HEK293T (cell line): ENCODE results near the gene GRIK4.

Experiments
- CTCF ChIA-PET: fragments of 350-600 bp; formaldehyde crosslinking; extraction: SDS; loops from one replicate; lab custom pipeline; 2021; ENCODE audit warnings: antibody characterized with exemption, inconsistent platforms; lab: Yijun Ruan, JAX
- POLR2A ChIA-PET: fragments of 350-600 bp; formaldehyde crosslinking; extraction: SDS; loops from one replicate; lab custom pipeline; 2020; ENCODE audit warnings: antibody characterized with exemption, inconsistent platforms; lab: Yijun Ruan, JAX
- DNase-seq: peaks from one replicate; pipeline ENCODE4 v3.0.0; 2012; ENCODE audit warnings: mixed read lengths; ENCODE audit errors: extremely low spot score
- ARNT ChIP-seq: fragments of 450-650 bp; IDR thresholded peaks from 2 replicates; pipeline ENCODE4 v1.6.1; 2017; ENCODE audit warnings: mild to moderate bottlenecking
- BHLHE40 ChIP-seq: fragments of 450-650 bp; IDR thresholded peaks from 2 replicates; pipeline ENCODE4 v1.6.1; 2016; ENCODE audit warnings: mild to moderate bottlenecking, moderate library complexity, borderline replicate concordance
- CTBP1 ChIP-seq: fragments of 450-650 bp; IDR thresholded peaks from 2 replicates; pipeline ENCODE4 v1.6.1; 2016; ENCODE audit warnings: borderline replicate concordance
- ELF4 ChIP-seq: fragments of 450-650 bp; IDR thresholded peaks from 2 replicates; pipeline ENCODE4 v1.6.1; 2017; ENCODE audit warnings: antibody characterized with exemption
- FOXA1 ChIP-seq: fragments of 450-650 bp; IDR thresholded peaks from 2 replicates; pipeline ENCODE4 v1.6.1; 2016; ENCODE audit warnings: mild to moderate bottlenecking
- FOXK2 ChIP-seq: fragments of 450-650 bp; IDR thresholded peaks from 2 replicates; pipeline ENCODE4 v1.6.1; 2016; ENCODE audit warnings: mild to moderate bottlenecking
- FOXM1 ChIP-seq: fragments of 450-650 bp; IDR thresholded peaks from 2 replicates; pipeline ENCODE4 v1.6.1; 2017; ENCODE audit warnings: mild to moderate bottlenecking, borderline replicate concordance
- HDGF ChIP-seq: fragments of 450-650 bp; IDR thresholded peaks from 2 replicates; pipeline ENCODE4 v1.6.1; 2017; ENCODE audit warnings: antibody characterized with exemption, borderline replicate concordance
- L3MBTL2 ChIP-seq: fragments of 450-650 bp; conservative IDR thresholded peaks from 2 replicates; pipeline ENCODE4 v1.6.1; 2016; ENCODE audit warnings: mild to moderate bottlenecking
- LEF1 ChIP-seq: fragments of 450-650 bp; IDR thresholded peaks from 2 replicates; pipeline ENCODE4 v1.6.1; 2017; ENCODE audit warnings: mild to moderate bottlenecking, borderline replicate concordance
- NFRKB ChIP-seq: fragments of 450-650 bp; IDR thresholded peaks from 2 replicates; pipeline ENCODE4 v1.6.1; 2016; ENCODE audit warnings: mild to moderate bottlenecking, moderate library complexity
- SP1 ChIP-seq: fragments of 450-650 bp; IDR thresholded peaks from 2 replicates; pipeline ENCODE4 v1.6.1; 2017
- SUZ12 ChIP-seq: fragments of 450-650 bp; IDR thresholded peaks from 2 replicates; pipeline ENCODE4 v1.6.1; 2016; ENCODE audit warnings: mild to moderate bottlenecking
- TARDBP ChIP-seq: fragments of 450-650 bp; IDR thresholded peaks from 2 replicates; pipeline ENCODE4 v1.6.1; 2016
- ZNF384 ChIP-seq: fragments of 450-650 bp; IDR thresholded peaks from 2 replicates; pipeline ENCODE4 v1.6.1; 2016
- TF ChIP-seq, protein P1 (sequence below): fragments of 450-650 bp; IDR thresholded peaks from 2 replicates; pipeline ENCODE4 v1.6.1; 2016

The GRIK4 gene

DNA sequence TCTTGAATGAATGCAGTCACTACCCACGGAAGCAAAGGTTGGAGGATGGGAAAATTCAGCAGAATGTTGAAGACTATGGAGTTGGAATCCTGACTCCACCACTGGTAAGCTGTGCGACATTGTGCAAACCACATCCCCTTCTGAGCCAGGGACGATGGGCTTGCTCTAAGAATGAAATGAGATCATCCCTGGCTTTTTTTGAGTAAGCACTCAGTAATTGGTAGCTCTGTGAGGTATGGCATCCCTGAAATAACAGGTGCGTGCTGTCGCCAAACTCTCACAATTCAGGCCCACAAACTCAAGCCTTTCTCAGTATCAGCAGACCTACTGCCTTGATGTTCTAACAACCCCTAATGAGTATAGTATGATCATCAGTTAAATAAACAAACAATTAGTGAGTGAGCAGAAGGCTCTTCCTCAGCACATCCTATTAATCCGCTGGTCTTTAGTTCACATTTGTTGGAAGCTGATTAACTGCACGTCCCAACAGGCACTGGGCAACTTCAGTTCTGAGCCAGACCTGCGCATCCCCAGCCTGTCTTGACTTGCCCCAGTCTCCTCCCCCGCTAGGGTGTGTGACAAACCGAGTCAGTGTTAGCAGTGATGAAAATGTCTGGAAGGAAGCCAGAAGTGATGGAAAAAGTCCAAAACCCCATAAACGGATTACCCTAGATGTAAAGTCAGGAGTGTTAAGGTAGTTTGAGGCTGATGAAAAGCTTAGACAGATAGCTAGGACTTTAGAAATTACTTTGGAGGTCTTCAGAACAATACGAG is 235.5 kb downstream of the GRIK4 start:
- CTCF ChIA-PET, result interaction anchor here (0.8 kb wide), 1 partner anchor 62 kb away, joined by 4 read pairs; no protein-coding TSS in a partner anchor
- POLR2A ChIA-PET, result no interaction called here
- no peak for TF ChIP-seq FOXK2
- TF ChIP-seq HDGF, result no peak
- no peak for TF ChIP-seq CTBP1
- no peak for TF ChIP-seq ARNT
- TF ChIP-seq LEF1, result no peak
- TF ChIP-seq FOXM1, result no peak
- TF ChIP-seq, protein P1, sequence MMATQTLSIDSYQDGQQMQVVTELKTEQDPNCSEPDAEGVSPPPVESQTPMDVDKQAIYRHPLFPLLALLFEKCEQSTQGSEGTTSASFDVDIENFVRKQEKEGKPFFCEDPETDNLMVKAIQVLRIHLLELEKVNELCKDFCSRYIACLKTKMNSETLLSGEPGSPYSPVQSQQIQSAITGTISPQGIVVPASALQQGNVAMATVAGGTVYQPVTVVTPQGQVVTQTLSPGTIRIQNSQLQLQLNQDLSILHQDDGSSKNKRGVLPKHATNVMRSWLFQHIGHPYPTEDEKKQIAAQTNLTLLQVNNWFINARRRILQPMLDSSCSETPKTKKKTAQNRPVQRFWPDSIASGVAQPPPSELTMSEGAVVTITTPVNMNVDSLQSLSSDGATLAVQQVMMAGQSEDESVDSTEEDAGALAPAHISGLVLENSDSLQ, result no peak
- TF ChIP-seq ZNF384, result no peak
- TF ChIP-seq NFRKB, result no peak
- TF ChIP-seq SP1, result no peak
- no peak for TF ChIP-seq L3MBTL2
- TF ChIP-seq SUZ12, result no peak
- TF ChIP-seq ELF4, result no peak
- TF ChIP-seq BHLHE40, result no peak
- TF ChIP-seq TARDBP, result no peak
- TF ChIP-seq FOXA1, result no peak
- no peak for DNase-seq

DNA sequence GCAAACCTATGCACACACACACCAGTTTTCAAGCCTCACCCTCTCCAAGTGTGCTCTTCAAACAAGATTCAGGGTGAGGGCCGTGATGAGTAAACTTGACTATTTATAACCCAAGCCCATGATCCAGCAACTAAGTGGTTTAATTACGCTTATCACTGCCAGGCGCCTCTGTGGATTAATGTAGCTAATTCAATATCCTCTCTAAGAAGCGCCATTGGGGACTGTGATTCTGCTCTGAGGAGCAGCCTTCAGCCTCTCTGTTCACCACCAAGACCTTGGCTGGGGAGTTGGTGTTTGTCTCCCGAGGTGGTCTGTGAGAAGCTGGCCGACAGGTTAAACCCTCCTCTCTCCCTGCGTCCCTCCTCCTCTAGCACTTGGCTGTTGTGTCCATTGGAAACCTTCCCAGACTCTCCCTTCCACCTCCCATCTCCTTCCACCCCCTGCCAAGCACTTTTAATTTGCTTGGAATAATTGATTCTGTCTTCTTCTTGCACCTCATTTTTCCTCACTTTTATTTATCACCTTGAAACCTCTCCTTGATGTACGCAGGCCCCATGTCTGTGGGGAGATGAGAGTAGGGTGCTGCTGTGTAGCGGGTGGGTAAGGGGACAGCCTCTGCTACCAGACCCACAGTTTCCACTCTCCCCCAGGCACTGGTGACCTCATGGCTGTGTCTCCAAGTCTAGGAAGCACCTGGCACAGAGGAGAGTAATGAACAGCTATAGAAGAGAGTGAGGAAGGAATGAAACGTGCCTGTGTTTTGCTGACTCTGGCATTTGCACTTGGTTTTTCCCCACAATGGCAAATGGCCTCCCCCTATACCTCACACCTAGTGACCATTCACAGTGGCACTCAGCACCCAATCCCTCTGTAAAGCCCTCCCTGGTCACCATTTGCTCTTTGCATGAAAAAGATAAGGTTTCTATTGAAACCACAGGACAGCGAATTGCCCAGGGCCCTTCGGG is 236.6 kb downstream of the GRIK4 start:
- ChIA-PET CTCF (interaction anchor here (0.7 kb wide), 1 partner anchor 86 kb away, joined by 3 read pairs; no protein-coding TSS in a partner anchor), POLR2A (no interaction called here)
- TF ChIP-seq, protein P1, result no peak
- TF ChIP-seq ELF4, result no peak
- TF ChIP-seq FOXA1, result no peak
- TF ChIP-seq NFRKB, result no peak
- no peak for TF ChIP-seq FOXK2
- no peak for TF ChIP-seq FOXM1
- no peak for TF ChIP-seq LEF1
- no peak for TF ChIP-seq ZNF384
- no peak for DNase-seq

DNA sequence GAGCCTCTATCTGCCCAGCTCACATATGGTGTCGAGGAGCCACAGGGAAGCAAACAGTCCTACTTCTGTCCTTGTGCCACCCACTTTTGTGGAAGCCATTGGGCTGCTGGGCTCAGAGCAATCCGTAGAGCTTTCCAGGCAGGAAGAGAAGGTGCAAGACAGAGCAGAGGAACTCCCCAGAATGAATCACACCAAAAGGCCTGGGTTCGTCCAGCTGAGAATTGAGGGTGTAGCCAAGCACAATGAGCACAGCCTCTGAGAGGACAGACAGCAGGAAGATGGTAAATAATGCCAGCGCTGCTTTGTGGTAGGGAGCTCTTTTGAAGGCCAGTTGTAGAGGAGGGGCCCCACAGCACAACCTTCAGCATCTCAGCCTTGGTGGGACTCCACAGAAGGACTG is 237.8 kb downstream of the GRIK4 start:
- no peak for TF ChIP-seq BHLHE40
- no peak for TF ChIP-seq LEF1
- TF ChIP-seq, protein P1, result no peak
- no peak for TF ChIP-seq ELF4
- TF ChIP-seq HDGF, result no peak
- no peak for TF ChIP-seq SUZ12
- no peak for TF ChIP-seq NFRKB
- TF ChIP-seq TARDBP, result no peak
- no peak for TF ChIP-seq ZNF384
- TF ChIP-seq CTBP1, result no peak
- no peak for TF ChIP-seq FOXA1
- TF ChIP-seq ARNT, result no peak
- TF ChIP-seq FOXM1, result no peak
- no peak for TF ChIP-seq L3MBTL2
- no peak for TF ChIP-seq SP1
- TF ChIP-seq FOXK2, result no peak
- DNase-seq, result no peak
- ChIA-PET CTCF (interaction anchor here (0.6 kb wide), 1 partner anchor 34 kb away, joined by 3 read pairs; no protein-coding TSS in a partner anchor), POLR2A (no interaction called here)

DNA sequence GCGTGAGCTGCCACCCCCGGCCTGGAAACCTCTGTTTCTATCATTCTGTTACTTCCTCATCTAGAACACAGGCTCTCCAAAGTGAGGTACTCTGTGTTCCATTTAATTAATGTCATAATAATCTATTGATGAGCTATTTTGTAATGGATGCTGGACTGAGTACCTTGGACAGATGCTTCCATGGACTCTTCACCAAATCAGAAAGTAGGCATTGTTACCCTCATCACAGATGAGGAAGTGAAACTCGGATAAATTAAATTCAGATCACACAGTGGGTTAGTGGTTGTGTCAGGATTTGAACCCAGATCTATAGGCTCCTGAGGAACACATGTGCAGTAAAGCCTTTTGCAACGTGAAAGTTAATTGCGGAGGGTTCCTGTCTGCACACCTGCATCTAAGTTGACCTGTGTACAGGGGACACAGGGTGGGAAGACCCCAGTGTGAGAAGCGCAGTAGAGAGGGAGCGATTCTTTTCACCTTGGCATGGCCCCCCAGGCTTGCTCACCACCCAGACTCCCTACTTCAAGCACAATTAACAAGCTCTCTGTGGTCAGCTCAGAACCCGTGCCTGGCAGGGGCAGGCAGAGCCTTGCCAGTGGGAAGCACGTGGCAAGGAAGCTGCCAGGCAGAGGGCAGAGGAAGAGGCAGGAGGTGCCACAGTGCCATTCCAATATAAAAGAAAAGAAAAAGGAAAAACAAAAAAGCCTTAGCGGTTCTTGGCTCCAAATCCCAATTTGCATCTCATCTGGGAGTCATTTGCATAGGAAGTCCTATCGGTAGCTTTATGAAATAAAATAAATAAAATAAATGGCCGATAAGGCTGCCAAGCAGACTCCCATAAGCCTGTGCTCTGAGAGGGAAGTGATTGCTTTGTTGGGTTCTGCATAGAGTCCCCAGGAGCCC is 239.3 kb downstream of the GRIK4 start:
- CTCF ChIA-PET, result no interaction called here
- TF ChIP-seq LEF1, result no peak
- no peak for TF ChIP-seq FOXA1
- no peak for TF ChIP-seq L3MBTL2
- TF ChIP-seq, protein P1, result no peak
- TF ChIP-seq FOXK2, result no peak
- no peak for TF ChIP-seq TARDBP
- no peak for TF ChIP-seq BHLHE40
- no peak for TF ChIP-seq ZNF384
- POLR2A ChIA-PET, result no interaction called here
- DNase-seq, result no peak
